GM12878 (cell line): ENCODE measurements around the gene INPP4B. TPM values are rescaled to one million over a fixed set of nuclear protein-coding genes. Genes with fewer than 3 reads are reported as not detected.

Experiments
- ATAC-seq: fragments of 200-7000 bp; cut with Tn5 transposase; 3 replicates; pipeline ENCODE4 v1.9.1; 2020; ENCODE audit warnings: mild to moderate bottlenecking, moderate library complexity
- BruUV-seq: library from RNA; stranded (reverse); fragments of 400-500 nt; replicated peaks from 2 replicates; lab custom pipeline; 2021; lab: Mats Ljungman, UMichigan
- CTCF ChIA-PET: fragments of 300-600 bp; sonication (Branson Sonifier 250); formaldehyde crosslinking; extraction: SDS; loops from one replicate; lab custom pipeline; 2021; ENCODE audit warnings: inconsistent platforms; lab: Yijun Ruan, JAX
- POLR2A ChIA-PET: fragments of 350-600 bp; formaldehyde crosslinking; extraction: SDS; loops from one replicate; lab custom pipeline; 2021; ENCODE audit warnings: inconsistent platforms; lab: Charles Lee
- RAD21 ChIA-PET: fragments of 300-600 bp; sonication (Branson Sonifier 250); formaldehyde crosslinking; loops from one replicate; lab custom pipeline; 2023; ENCODE audit warnings: antibody characterized with exemption; ENCODE audit not compliant: unreplicated experiment; lab: Charles Lee
- SMC1A ChIA-PET: fragments of 300-600 bp; sonication (Branson Sonifier 250); formaldehyde crosslinking; loops from one replicate; lab custom pipeline; 2023; ENCODE audit not compliant: unreplicated experiment, uncharacterized antibody; lab: Charles Lee
- DNase-seq: peaks from one replicate; pipeline ENCODE4 v3.0.0-alpha.2; 2011; ENCODE audit warnings: low read depth, low spot score
- FAIRE-seq: peaks from 3 replicates; lab custom pipeline; 2011; peaks lifted over from hg19 to GRCh38; lab: Jason Lieb, UNC
- H2AFZ ChIP-seq: 2 replicates; pipeline ENCODE4 v1.6.0; 2011; ENCODE audit warnings: low read depth, low read length, control low read depth; ENCODE audit not compliant: control insufficient read depth
- H3K27ac ChIP-seq: 2 replicates; pipeline ENCODE4 v1.5.1; 2011; ENCODE audit warnings: control low read depth; ENCODE audit not compliant: control insufficient read depth, insufficient read depth
- H3K27me3 ChIP-seq, 2 experiments: replicated peaks in 1 of 2; 2 replicates each; pipeline versions ENCODE4 v1.6.0 to v1.6.1; 2011; ENCODE audit warnings: low read length in 1 of 2; ENCODE audit not compliant: control insufficient read depth in 2 of 2, insufficient read depth in 2 of 2
- H3K36me3 ChIP-seq, 2 experiments: 2 replicates each; pipeline ENCODE4 v1.5.1; 2011; ENCODE audit warnings: low read length in 1 of 2; ENCODE audit not compliant: control insufficient read depth in 2 of 2, insufficient read depth in 2 of 2
- H3K4me1 ChIP-seq: 2 replicates; pipeline ENCODE4 v1.6.1; 2011; ENCODE audit warnings: mild to moderate bottlenecking, low read length, moderate library complexity, mixed read lengths; ENCODE audit not compliant: control insufficient read depth, insufficient read depth
- H3K4me2 ChIP-seq: 2 replicates; pipeline ENCODE4 v1.6.0; 2011; ENCODE audit warnings: control low read depth; ENCODE audit not compliant: control insufficient read depth, insufficient read depth
- H3K4me3 ChIP-seq: fragments of 200-600 bp; sonication (generic); 2 replicates; pipeline ENCODE4 v1.5.1; 2016
- H3K79me2 ChIP-seq: 2 replicates; pipeline ENCODE4 v1.6.0; 2011; ENCODE audit warnings: low read length; ENCODE audit not compliant: control insufficient read depth, insufficient read depth
- H3K9ac ChIP-seq: 2 replicates; pipeline ENCODE4 v1.8.0; 2011; ENCODE audit warnings: low read length, control low read depth, mixed read lengths; ENCODE audit not compliant: control insufficient read depth, insufficient read depth
- H3K9me3 ChIP-seq: replicated peaks from 3 replicates; pipeline ENCODE4 v1.5.1; 2011; ENCODE audit warnings: mild to moderate bottlenecking, low read length; ENCODE audit not compliant: control insufficient read depth, insufficient read depth
- H4K20me1 ChIP-seq: 2 replicates; pipeline ENCODE4 v1.6.0; 2011; ENCODE audit not compliant: control insufficient read depth, insufficient read depth
- MEF2B ChIP-seq: fragments of 450-650 bp; IDR thresholded peaks from 2 replicates; pipeline ENCODE4 v1.6.1; 2018; ENCODE audit warnings: mild to moderate bottlenecking, moderate library complexity; ENCODE audit not compliant: partially characterized antibody, poor library complexity, severe bottlenecking
- NR2F1 ChIP-seq: fragments of 450-650 bp; conservative IDR thresholded peaks from 2 replicates; pipeline ENCODE4 v1.6.1; 2017; ENCODE audit warnings: mild to moderate bottlenecking
- RAD21 ChIP-seq: IDR thresholded peaks from 2 replicates; pipeline ENCODE4 v1.6.1; 2011; ENCODE audit warnings: mild to moderate bottlenecking, low read depth, low read length, moderate library complexity; ENCODE audit not compliant: insufficient read depth
- SMC3 ChIP-seq: IDR thresholded peaks from 2 replicates; pipeline ENCODE4 v1.6.1; 2011; ENCODE audit warnings: low read length, improper control_type of control experiment, borderline replicate concordance
- WGBS: methylation state at CpG from one replicate; pipeline ENCODE4 v1.1.6; 2016; ENCODE audit warnings: low lambda C conversion rate; ENCODE audit not compliant: insufficient replicate concordance, insufficient coverage; ENCODE audit errors: missing lambda C conversion rate; 5-methylcytosine and 5-hydroxymethylcytosine counted together
- in situ Hi-C: fragments of 300-500 bp; cut with MboI; formaldehyde crosslinking; loops from 9 replicates; pipeline ENCODE4 v1.14.3; 2018; ENCODE audit warnings: mixed read lengths
- intact Hi-C: fragments of 100-400 bp; cut with micrococcal nuclease; formaldehyde crosslinking; loops from one replicate; pipeline ENCODE4 v1.14.2; 2022; ENCODE audit not compliant: unreplicated experiment
- polyA plus RNA-seq, 11 experiments: library from polyadenylated mRNA; depleted of rRNA in 4 of 11; unstranded in 6 of 11; stranded (reverse) in 5 of 11; fragments of >200 nt; fragmentation: Nextera tagmentation in 4 of 11; fragmentation: Illumina TruSeq in 1 of 11; extraction: Ambion mirVana in 4 of 11; extraction: Trizol in 1 of 11; gene quantifications; 1 replicate in 1 of 11; 2 replicates in 10 of 11; pipeline versions ENCODE4 v1.2.1 to v1.2.3, GENCODE V29; 2011 to 2016; ENCODE audit warnings: inconsistent platforms in 2 of 11, missing spikeins in 2 of 11, low read depth in 1 of 11
- total RNA-seq, 4 experiments: library from RNA; depleted of rRNA in 3 of 4; stranded (reverse); fragments of >200 nt in 3 of 4; fragmentation: Illumina TruSeq in 1 of 4; extraction: Trizol in 1 of 4; gene quantifications; 2 replicates each; pipeline versions ENCODE4 v1.2.1 to v1.2.3, GENCODE V29; 2013 to 2021
- TF ChIP-seq, protein P1 (sequence below), 3 experiments: IDR thresholded peaks in 2 of 3; conservative IDR thresholded peaks in 1 of 3; 2 replicates each; pipeline ENCODE4 v1.5.1; 2011; ENCODE audit warnings: low read depth in 3 of 3, low read length in 3 of 3, mild to moderate bottlenecking in 3 of 3, control low read depth in 2 of 3, moderate library complexity in 2 of 3, inconsistent platforms in 1 of 3, mixed read lengths in 1 of 3; ENCODE audit not compliant: control insufficient read depth in 2 of 3, insufficient read depth in 1 of 3; ENCODE audit errors: extremely low read depth in 1 of 3

Gene INPP4B
- total and polyA plus RNA-seq, 10 of the 15 experiments (the other 5 are each of a cell fraction or from before 2014, with no cell fraction given): 0.53 to 11.2 (median 0.95) TPM

DNA sequence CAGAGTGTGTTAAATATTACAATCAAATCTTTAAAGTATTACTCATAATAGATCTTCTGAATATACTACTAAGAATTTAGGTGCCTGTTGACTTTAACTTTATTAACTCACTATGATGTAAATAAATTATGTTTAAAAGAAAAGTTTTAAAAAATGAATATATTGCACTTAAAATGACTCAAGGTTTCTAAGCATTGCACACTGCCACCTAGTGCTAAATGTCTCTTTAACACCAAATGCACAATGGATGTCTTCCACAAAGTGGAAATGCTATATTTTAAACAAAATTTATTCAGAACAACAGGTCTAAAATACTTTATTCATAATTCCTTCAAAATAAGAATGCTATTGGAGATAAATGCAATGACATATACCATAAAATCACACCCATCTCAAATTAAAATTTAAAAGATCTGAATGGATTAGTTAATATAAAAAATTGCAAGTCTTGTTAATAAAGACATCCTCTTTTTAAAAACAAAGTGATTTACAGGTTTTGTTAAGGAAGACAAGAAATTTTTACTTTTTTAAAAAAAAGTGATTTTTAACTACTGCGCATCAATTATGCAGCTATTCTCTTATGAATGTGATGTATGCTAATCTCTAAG lies 5.5 kb downstream of the INPP4B start:
- 92% methylated on average over 1 of the region's 1 CpG for WGBS
- H3K79me2 ChIP-seq: no peaks in the 10 kb centered on the region
- no peak overlapping the region for H2AFZ ChIP-seq
- BruUV-seq: no TSS peak
- H3K27ac ChIP-seq: no peak overlapping the region
- no peak for DNase-seq
- no peak for TF ChIP-seq MEF2B
- peak; percentile 52 for TF ChIP-seq RAD21
- no peak for TF ChIP-seq NR2F1
- TF ChIP-seq, protein P1, sequence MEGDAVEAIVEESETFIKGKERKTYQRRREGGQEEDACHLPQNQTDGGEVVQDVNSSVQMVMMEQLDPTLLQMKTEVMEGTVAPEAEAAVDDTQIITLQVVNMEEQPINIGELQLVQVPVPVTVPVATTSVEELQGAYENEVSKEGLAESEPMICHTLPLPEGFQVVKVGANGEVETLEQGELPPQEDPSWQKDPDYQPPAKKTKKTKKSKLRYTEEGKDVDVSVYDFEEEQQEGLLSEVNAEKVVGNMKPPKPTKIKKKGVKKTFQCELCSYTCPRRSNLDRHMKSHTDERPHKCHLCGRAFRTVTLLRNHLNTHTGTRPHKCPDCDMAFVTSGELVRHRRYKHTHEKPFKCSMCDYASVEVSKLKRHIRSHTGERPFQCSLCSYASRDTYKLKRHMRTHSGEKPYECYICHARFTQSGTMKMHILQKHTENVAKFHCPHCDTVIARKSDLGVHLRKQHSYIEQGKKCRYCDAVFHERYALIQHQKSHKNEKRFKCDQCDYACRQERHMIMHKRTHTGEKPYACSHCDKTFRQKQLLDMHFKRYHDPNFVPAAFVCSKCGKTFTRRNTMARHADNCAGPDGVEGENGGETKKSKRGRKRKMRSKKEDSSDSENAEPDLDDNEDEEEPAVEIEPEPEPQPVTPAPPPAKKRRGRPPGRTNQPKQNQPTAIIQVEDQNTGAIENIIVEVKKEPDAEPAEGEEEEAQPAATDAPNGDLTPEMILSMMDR (IDR thresholded peaks at IDR 0.05 in 2 of 3, conservative IDR thresholded peaks at IDR 0.05 in 1 of 3; ENCODE audit: control insufficient read depth in 2 of 3, extremely low read depth in 1 of 3, insufficient read depth in 1 of 3, low read depth in 3 of 3, low read length in 3 of 3): peak; percentile 40 to 47 (median 43); a peak in 4 of 6 replicates
- peak; percentile 41; the same call in 1 of the 2 replicates for TF ChIP-seq SMC3
- TF ChIP-seq, all 136 proteins: peak for 3
- CTCF ChIA-PET: interaction anchor here (0.6 to 1.6 kb wide), 14 partner anchors 12 to 1831 kb away, joined by 3 to 8 read pairs (median 3); no protein-coding TSS in a partner anchor
- Histone ChIP-seq H3K9ac (no peak overlapping the region), H3K4me1 (no peaks in the 10 kb centered on the region), H3K4me3 (no peak overlapping the region), H3K9me3 (no peaks in the 10 kb centered on the region), H4K20me1 (no peaks in the 10 kb centered on the region), H3K4me2 (no peak overlapping the region), H3K36me3 (no peaks in the 10 kb centered on the region), H3K27me3 (peaks cover 2 to 4% of the 10 kb centered on the region in 2 experiments; a peak in 1 of 4 replicates)
- POLR2A ChIA-PET: no interaction called here
- intact Hi-C loops (loop anchor here (2.0 to 5.0 kb wide), 3 partner anchors 490 to 1682 kb away; no protein-coding TSS in a partner anchor), in situ Hi-C loops (loop anchor here (10.0 kb wide), 4 partner anchors 486 to 1676 kb away; no protein-coding TSS in a partner anchor)
- RAD21 ChIA-PET: interaction anchor here (1.2 kb wide), 1 partner anchor 1682 kb away, joined by 3 read pairs; no protein-coding TSS in a partner anchor
- no peak for FAIRE-seq
- SMC1A ChIA-PET: interaction anchor here (0.9 to 1.3 kb wide), 2 partner anchors 558 to 712 kb away, joined by 4 to 8 read pairs; no protein-coding TSS in a partner anchor
- ATAC-seq: peak; percentile 53; the same call in 1 of the 3 replicates
